H1 (cell line): ENCODE results near the gene CRELD1. TPM values are rescaled to one million over a fixed set of nuclear protein-coding genes. Genes with fewer than 3 reads are reported as not detected.

ENCODE experiments used
- CTCF ChIA-PET: fragments of 300-600 bp; sonication (Branson Sonifier 250); formaldehyde crosslinking; loops from one replicate; lab custom pipeline; 2021; ENCODE audit not compliant: partially characterized antibody; lab: Charles Lee
- POLR2A ChIA-PET: fragments of 300-600 bp; sonication (Branson Sonifier 250); formaldehyde crosslinking; loops from one replicate; lab custom pipeline; 2021; ENCODE audit warnings: inconsistent platforms; ENCODE audit not compliant: partially characterized antibody; lab: Charles Lee
- DNase-seq, 2 experiments: peaks; one replicate each; pipeline versions ENCODE4 v3.0.0 to v3.0.0-alpha.2; 2010 to 2022; ENCODE audit warnings: low spot score in 2 of 2, low read depth in 1 of 2, mixed read lengths in 1 of 2
- FAIRE-seq: peaks from 2 replicates; lab custom pipeline; 2011; peaks lifted over from hg19 to GRCh38; lab: Jason Lieb, UNC
- H2AFZ ChIP-seq: 2 replicates; pipeline ENCODE4 v1.8.1; 2012; ENCODE audit warnings: low read length, inconsistent platforms
- H2AK5ac ChIP-seq: 2 replicates; pipeline ENCODE4 v1.6.1; 2013; ENCODE audit warnings: low read depth, low read length
- H2BK120ac ChIP-seq: replicated peaks from 2 replicates; pipeline ENCODE3; 2013; ENCODE audit warnings: low read depth, low read length, inconsistent platforms
- H2BK12ac ChIP-seq: 2 replicates; pipeline ENCODE4 v1.6.1; 2013; ENCODE audit warnings: low read depth, low read length
- H2BK15ac ChIP-seq: 2 replicates; pipeline ENCODE4 v1.6.1; 2013; ENCODE audit warnings: low read length
- H2BK20ac ChIP-seq: 2 replicates; pipeline ENCODE4 v1.6.1; 2013; ENCODE audit warnings: low read length
- H2BK5ac ChIP-seq: 2 replicates; pipeline ENCODE4 v1.6.1; 2013; ENCODE audit warnings: low read depth, low read length
- H3K14ac ChIP-seq: 2 replicates; pipeline ENCODE4 v1.6.1; 2013; ENCODE audit warnings: inconsistent platforms; ENCODE audit not compliant: insufficient read length
- H3K18ac ChIP-seq: 2 replicates; pipeline ENCODE4 v1.6.1; 2013; ENCODE audit warnings: low read length; ENCODE audit errors: extremely low read depth
- H3K23ac ChIP-seq: 2 replicates; pipeline ENCODE4 v1.6.1; 2013; ENCODE audit warnings: inconsistent platforms; ENCODE audit not compliant: insufficient read length
- H3K23me2 ChIP-seq: 2 replicates; pipeline ENCODE4 v1.6.1; 2013; ENCODE audit warnings: low read depth, low read length
- H3K27ac ChIP-seq: 2 replicates; pipeline ENCODE4 v1.6.1; 2011; ENCODE audit warnings: low read depth, low read length, inconsistent platforms
- H3K27me3 ChIP-seq, 4 experiments: replicated peaks in 1 of 4; 1 replicate in 1 of 4; 2 replicates in 3 of 4; pipeline versions ENCODE4 v1.6.1 to v1.8.1; 2011 to 2013; ENCODE audit warnings: low read length in 3 of 4, mild to moderate bottlenecking in 3 of 4, inconsistent platforms in 2 of 4, mixed read lengths in 2 of 4, moderate library complexity in 1 of 4; ENCODE audit not compliant: control insufficient read depth in 3 of 4, insufficient read depth in 3 of 4; ENCODE audit errors: extremely low read depth in 1 of 4
- H3K36me3 ChIP-seq, 4 experiments: 2 replicates each; pipeline versions ENCODE4 v1.6.1 to v1.8.1; 2011 to 2013; ENCODE audit warnings: mild to moderate bottlenecking in 4 of 4, low read length in 3 of 4, moderate library complexity in 2 of 4, control low read depth in 1 of 4, inconsistent platforms in 1 of 4; ENCODE audit not compliant: insufficient read depth in 4 of 4, control insufficient read depth in 2 of 4
- H3K4ac ChIP-seq: replicated peaks from 2 replicates; pipeline ENCODE3; 2013; ENCODE audit warnings: low read length, low read depth, mixed read lengths, inconsistent platforms; ENCODE audit not compliant: insufficient read length
- H3K4me1 ChIP-seq, 4 experiments: replicated peaks in 1 of 4; 1 replicate in 1 of 4; 2 replicates in 3 of 4; pipeline versions ENCODE4 v1.6.1 to v1.8.1; 2011 to 2013; ENCODE audit warnings: low read length in 3 of 4, inconsistent platforms in 2 of 4, mixed read lengths in 1 of 4; ENCODE audit not compliant: insufficient read depth in 4 of 4, control insufficient read depth in 3 of 4
- H3K4me2 ChIP-seq, 2 experiments: 2 replicates each; pipeline versions ENCODE4 v1.6.1 to v1.8.1; 2011 to 2013; ENCODE audit warnings: low read depth in 2 of 2, low read length in 2 of 2, control low read depth in 1 of 2, inconsistent platforms in 1 of 2, mild to moderate bottlenecking in 1 of 2; ENCODE audit not compliant: insufficient read depth in 1 of 2
- H3K4me3 ChIP-seq, 4 experiments: fragments of 200-600, 300-600 bp in 1 of 4; sonication (generic), shearing (Covaris generic), sonication (Bioruptor Twin) in 1 of 4; 2 replicates each; pipeline versions ENCODE4 v1.5.1 to v1.8.1; 2011 to 2016; ENCODE audit warnings: low read length in 4 of 4, low read depth in 3 of 4, control low read depth in 2 of 4, inconsistent platforms in 2 of 4, mild to moderate bottlenecking in 2 of 4, mixed read lengths in 1 of 4, moderate library complexity in 1 of 4; ENCODE audit not compliant: insufficient read depth in 2 of 4; ENCODE audit errors: extremely low read depth in 1 of 4
- H3K56ac ChIP-seq: replicated peaks from 2 replicates; pipeline ENCODE3; 2013; ENCODE audit warnings: low read depth, mild to moderate bottlenecking, mixed read lengths, low read length, inconsistent platforms; ENCODE audit not compliant: insufficient read length
- H3K79me1 ChIP-seq: 2 replicates; pipeline ENCODE4 v1.6.1; 2013; ENCODE audit warnings: low read depth, low read length, control low read depth
- H3K79me2 ChIP-seq, 2 experiments: 2 replicates each; pipeline versions ENCODE4 v1.6.1 to v1.8.1; 2012 to 2013; ENCODE audit warnings: low read length in 2 of 2, mild to moderate bottlenecking in 2 of 2, inconsistent platforms in 1 of 2; ENCODE audit not compliant: insufficient read depth in 2 of 2, control insufficient read depth in 1 of 2
- H3K9ac ChIP-seq, 4 experiments: replicated peaks in 1 of 4; 1 replicate in 1 of 4; 2 replicates in 3 of 4; pipeline versions ENCODE4 v1.6.1 to v1.8.1; 2011 to 2013; ENCODE audit warnings: low read depth in 3 of 4, low read length in 3 of 4, control low read depth in 2 of 4, mild to moderate bottlenecking in 2 of 4, moderate library complexity in 2 of 4, inconsistent platforms in 1 of 4; ENCODE audit errors: extremely low read depth in 1 of 4
- H3K9me3 ChIP-seq, 2 experiments: 2 replicates each; pipeline versions ENCODE4 v1.6.1 to v1.8.1; 2012 to 2013; ENCODE audit warnings: mild to moderate bottlenecking in 2 of 2, moderate library complexity in 2 of 2, control low read depth in 1 of 2, inconsistent platforms in 1 of 2, low read depth in 1 of 2, low read length in 1 of 2, mixed read lengths in 1 of 2; ENCODE audit not compliant: insufficient read depth in 2 of 2
- H4K20me1 ChIP-seq, 2 experiments: replicated peaks in 1 of 2; 2 replicates each; pipeline versions ENCODE3 to v1.8.1; 2011 to 2013; ENCODE audit warnings: inconsistent platforms in 2 of 2, low read length in 2 of 2, mild to moderate bottlenecking in 1 of 2; ENCODE audit not compliant: insufficient read depth in 2 of 2, control insufficient read depth in 1 of 2
- H4K5ac ChIP-seq: 2 replicates; pipeline ENCODE4 v1.6.1; 2013; ENCODE audit warnings: low read length, low read depth, mixed read lengths, inconsistent platforms; ENCODE audit not compliant: insufficient read length
- H4K8ac ChIP-seq: 2 replicates; pipeline ENCODE4 v1.8.0; 2013; ENCODE audit warnings: mild to moderate bottlenecking, moderate library complexity, low read length, inconsistent platforms; ENCODE audit not compliant: insufficient read depth; ENCODE audit errors: extremely low read depth
- H4K91ac ChIP-seq: replicated peaks from 2 replicates; pipeline ENCODE3; 2013; ENCODE audit warnings: low read length, mixed read lengths, inconsistent platforms; ENCODE audit not compliant: insufficient read length
- BRCA1 ChIP-seq: IDR thresholded peaks from 2 replicates; pipeline ENCODE4 v1.6.1; 2012; ENCODE audit warnings: low read depth, low read length, improper control_type of control experiment
- CTBP2 ChIP-seq: IDR thresholded peaks from 2 replicates; pipeline ENCODE4 v1.7.0; 2011; ENCODE audit warnings: borderline replicate concordance, mild to moderate bottlenecking, moderate library complexity, mixed read lengths, low read length; ENCODE audit not compliant: insufficient read depth, insufficient read length
- SUZ12 ChIP-seq: fragments of 200-600 bp; sonication (generic); IDR thresholded peaks from 2 replicates; pipeline ENCODE4 v1.6.1; 2012; ENCODE audit warnings: mild to moderate bottlenecking, inconsistent platforms, low read length, moderate library complexity, mixed read lengths
- WGBS, 2 experiments: shearing (Covaris generic) in 1 of 2; methylation state at CpG; one replicate each; pipeline versions ENCODE4 v1.1.6 to v1.1.7; 2013 to 2015; ENCODE audit warnings: low lambda C conversion rate in 2 of 2, mixed read lengths in 2 of 2, inconsistent platforms in 1 of 2, low coverage in 1 of 2, missing lambda C conversion rate in 1 of 2; ENCODE audit not compliant: insufficient replicate concordance in 2 of 2, insufficient coverage in 1 of 2, insufficient read length in 1 of 2; ENCODE audit errors: extremely low coverage in 1 of 2, missing lambda C conversion rate in 1 of 2; 5-methylcytosine and 5-hydroxymethylcytosine counted together
- polyA plus RNA-seq, 7 experiments: library from polyadenylated mRNA; depleted of rRNA in 3 of 7; stranded (reverse) in 5 of 7; unstranded in 2 of 7; fragments of >200 nt in 5 of 7; fragments of 200-250 nt in 2 of 7; gene quantifications; 1 replicate in 5 of 7; 2 replicates in 1 of 7; 4 replicates in 1 of 7; pipeline versions ENCODE4 v1.2.1 to v1.2.3, GENCODE V29; 2011 to 2013; ENCODE audit warnings: missing spikeins in 2 of 7, mixed read lengths in 2 of 7
- total RNA-seq: library from RNA; stranded (reverse); fragmentation: NEBNext Ultra II Directional; extraction: Animal tissue kit (Norgen Biotek cat#: 25700); gene quantifications from 2 replicates; pipeline ENCODE4 v1.2.1, GENCODE V29; 2021

Gene CRELD1
- total and polyA plus RNA-seq, 2 of the 8 experiments (the other 6 are each of a cell fraction or from before 2014, with no cell fraction given): 12.9 to 15.1 TPM

DNA sequence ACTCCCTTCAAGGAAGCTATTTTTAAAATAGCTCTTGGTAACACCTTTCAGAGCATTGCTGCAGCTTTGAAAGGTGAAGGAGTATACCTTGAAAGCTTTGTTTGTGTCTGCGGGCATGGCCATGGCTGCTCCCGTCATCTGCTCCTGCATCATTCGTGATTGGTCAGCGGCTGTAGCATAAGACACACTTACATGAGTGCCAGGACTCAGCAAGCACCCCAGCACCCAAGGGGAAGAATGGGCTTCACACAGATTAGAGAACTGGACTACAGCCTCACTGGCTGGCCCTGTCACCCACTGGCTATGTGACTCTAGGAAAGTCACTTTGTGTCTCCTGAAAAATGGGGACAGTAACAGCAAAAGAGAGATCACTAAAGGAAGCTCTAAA lies 36.0 kb downstream of the CRELD1 start:
- H3K23ac ChIP-seq: no peak overlapping the region
- H3K18ac ChIP-seq: no peak overlapping the region
- POLR2A ChIA-PET: interaction anchor here (1.1 to 1.6 kb wide), 2 partner anchors 13 to 15 kb away, joined by 3 read pairs; no protein-coding TSS in a partner anchor
- H3K4me3 ChIP-seq: no peak overlapping the region
- CTCF ChIA-PET: interaction anchor here (0.9 to 1.0 kb wide), 2 partner anchors 23 kb away, joined by 3 read pairs; no protein-coding TSS in a partner anchor
- DNase-seq (no peak), FAIRE-seq (no peak)
- 94% methylated on average over 4 of the region's 4 CpGs; no CpG with 5 or more reads in 1 of the 2 experiments for WGBS, 2 experiments
- no peaks in the 10 kb centered on the region for H3K4me1 ChIP-seq
- no peak overlapping the region for H3K9ac ChIP-seq
- H4K8ac ChIP-seq: no peak overlapping the region
- H4K20me1 ChIP-seq: peaks cover 0 to 1% of the 10 kb centered on the region in 2 experiments
- no peak overlapping the region for H3K27ac ChIP-seq
- H3K4ac ChIP-seq: no peak overlapping the region
- H3K9me3 ChIP-seq: no peaks in the 10 kb centered on the region
- no peak overlapping the region for H2BK5ac ChIP-seq
- H2AFZ ChIP-seq: no peak overlapping the region
- no peak overlapping the region for H3K14ac ChIP-seq
- no peaks in the 10 kb centered on the region for H3K79me1 ChIP-seq
- no peak overlapping the region for H3K4me2 ChIP-seq
- peaks cover 2 to 42% (median 25%) of the 10 kb centered on the region in 4 experiments; a peak in 7 of 8 replicates for H3K36me3 ChIP-seq
- H2BK15ac ChIP-seq: no peak overlapping the region
- H2BK12ac ChIP-seq: no peak overlapping the region
- no peak overlapping the region for H2BK120ac ChIP-seq
- no peaks in the 10 kb centered on the region for H3K23me2 ChIP-seq
- no peak overlapping the region for H3K56ac ChIP-seq
- H3K79me2 ChIP-seq: no peaks in the 10 kb centered on the region
- TF ChIP-seq SUZ12: no peak
- TF ChIP-seq BRCA1: no peak
- no peak for TF ChIP-seq CTBP2
- H4K5ac ChIP-seq: no peak overlapping the region
- H4K91ac ChIP-seq: no peak overlapping the region
- no peak overlapping the region for H2BK20ac ChIP-seq
- no peak overlapping the region for H2AK5ac ChIP-seq
- no peaks in the 10 kb centered on the region for H3K27me3 ChIP-seq
